ENCODE measurements around the gene INPP5A.

The INPP5A gene

GRCh38 chr10:132783940-132784865, 246.6 kb downstream of the INPP5A start:
- Histone ChIP-seq H3K27me3 (ENCODE audit: insufficient read depth, poor library complexity, severe bottlenecking) (peaks cover 38% of the 10 kb centered on the region), H3K4me3 (replicated peaks; ENCODE audit: insufficient read depth, low read length) (no peak overlapping the region), H3K27ac (replicated peaks) (no peak overlapping the region)
- TF ChIP-seq REST (IDR thresholded peaks at IDR 0.05; ENCODE audit: insufficient replicate concordance, low read depth) (no peak), GABPA (IDR thresholded peaks at IDR 0.05; ENCODE audit: low read depth) (no peak), SPI1 (IDR thresholded peaks at IDR 0.05; ENCODE audit: borderline replicate concordance, low read depth) (no peak), POLR2AphosphoS5 (IDR thresholded peaks at IDR 0.05; ENCODE audit: low read depth) (no peak), CTCF (IDR thresholded peaks at IDR 0.05; ENCODE audit: insufficient read depth, low read length) (no peak)
- no peak for DNase-seq (ENCODE audit: low read depth in 1 of 2, low spot score in 1 of 2)

- H3K27ac ChIP-seq (replicated peaks), result no peak overlapping the region
- TF ChIP-seq GABPA (IDR thresholded peaks at IDR 0.05; ENCODE audit: low read depth) (no peak), SPI1 (IDR thresholded peaks at IDR 0.05; ENCODE audit: borderline replicate concordance, low read depth) (no peak), POLR2AphosphoS5 (IDR thresholded peaks at IDR 0.05; ENCODE audit: low read depth) (no peak), CTCF (IDR thresholded peaks at IDR 0.05; ENCODE audit: insufficient read depth, low read length) (no peak), REST (IDR thresholded peaks at IDR 0.05; ENCODE audit: insufficient replicate concordance, low read depth) (no peak)
- H3K4me3 ChIP-seq (replicated peaks; ENCODE audit: insufficient read depth, low read length), result no peak overlapping the region
- no peak for DNase-seq (ENCODE audit: low read depth in 1 of 2, low spot score in 1 of 2)
- peaks cover 47% of the 10 kb centered on the region for H3K27me3 ChIP-seq (ENCODE audit: insufficient read depth, poor library complexity, severe bottlenecking)
These were observed 247.5 kb downstream of the INPP5A start for GRCh38 chr10:132784866-132785722.

- no peak within 1 kb of the TSS for H3K4me3 ChIP-seq (replicated peaks; ENCODE audit: insufficient read depth, low read length)
- no peak for TF ChIP-seq REST (IDR thresholded peaks at IDR 0.05; ENCODE audit: insufficient replicate concordance, low read depth)
- no peak for TF ChIP-seq POLR2AphosphoS5 (IDR thresholded peaks at IDR 0.05; ENCODE audit: low read depth)
- no peak for TF ChIP-seq GABPA (IDR thresholded peaks at IDR 0.05; ENCODE audit: low read depth)
- TF ChIP-seq SPI1 (IDR thresholded peaks at IDR 0.05; ENCODE audit: borderline replicate concordance, low read depth), result no peak
- no peak for TF ChIP-seq CTCF (IDR thresholded peaks at IDR 0.05; ENCODE audit: insufficient read depth, low read length)
- DNase-seq (ENCODE audit: low read depth in 1 of 2, low spot score in 1 of 2), result no peak
- H3K27me3 ChIP-seq (ENCODE audit: insufficient read depth, poor library complexity, severe bottlenecking), result peaks cover 55% of the 10 kb centered on the region
- H3K27ac ChIP-seq (replicated peaks), result no peak within 1 kb of the TSS
These were observed 248.3 kb downstream of the INPP5A start, which contains the start of gene NKX6-2 for GRCh38 chr10:132785723-132786475. TSS of gene NKX6-2 (minus strand) at chr10:132786147. CDS start at chr10:132785948, 199 bp downstream.
